Tibial nerve (tissue), 4 donors: ENCODE data around the gene OOEP. TPM values are rescaled to one million over a fixed set of nuclear protein-coding genes. Genes with fewer than 3 reads are reported as not detected.

ENCODE experiments used
- DNase-seq, 2 donors: peaks; one replicate each; pipeline ENCODE4 v3.0.0-alpha.2; 2019; ENCODE audit warnings: low spot score in 2 of 2
- H3K27ac ChIP-seq, 4 donors: fragments of 200-600 bp; sonication (generic) in 3 of 4; one replicate each; pipeline ENCODE4 v1.5.1; 2017 to 2019; ENCODE audit warnings: mild to moderate bottlenecking in 1 of 4
- H3K27me3 ChIP-seq, 2 donors: fragments of 200-600 bp; sonication (generic) in 1 of 2; one replicate each; pipeline versions ENCODE4 v1.5.1 to v1.6.0; 2017 to 2019
- H3K36me3 ChIP-seq, 3 donors: fragments of 200-600 bp; sonication (generic); one replicate each; pipeline ENCODE4 v1.5.1; 2018 to 2019
- H3K4me1 ChIP-seq, 4 donors: fragments of 200-600 bp; sonication (generic) in 3 of 4; one replicate each; pipeline ENCODE4 v1.5.1; 2017 to 2019
- H3K4me3 ChIP-seq, 4 donors: fragments of 200-600 bp; sonication (generic) in 3 of 4; one replicate each; pipeline ENCODE4 v1.5.1; 2017 to 2019; ENCODE audit warnings: mild to moderate bottlenecking in 1 of 4, moderate library complexity in 1 of 4
- H3K9me3 ChIP-seq, 4 donors: fragments of 200-600 bp; sonication (generic) in 3 of 4; one replicate each; pipeline ENCODE4 v1.5.1; 2017 to 2019
- CTCF ChIP-seq, 5 experiments: fragments of 200-600 bp in 3 of 5; fragments of 450-650 bp in 2 of 5; sonication (generic) in 3 of 5; IDR thresholded peaks; one replicate each; pipeline ENCODE4 v1.5.1; 2016 to 2019; ENCODE audit warnings: antibody characterized with exemption in 5 of 5, mild to moderate bottlenecking in 3 of 5, moderate library complexity in 2 of 5
- EP300 ChIP-seq, 2 donors: sonication (generic); formaldehyde crosslinking; IDR thresholded peaks; one replicate each; pipeline ENCODE4 v1.6.1; 2017; ENCODE audit warnings: antibody characterized with exemption in 2 of 2, mild to moderate bottlenecking in 1 of 2
- POLR2A ChIP-seq, 2 donors: fragments of 450-650 bp; IDR thresholded peaks; one replicate each; pipeline ENCODE4 v1.6.1; 2017; ENCODE audit warnings: antibody characterized with exemption in 2 of 2, mild to moderate bottlenecking in 2 of 2, moderate library complexity in 2 of 2
- WGBS, 2 donors: methylation state at CpG; one replicate each; pipeline ENCODE4 v1.1.5; 2018; 5-methylcytosine and 5-hydroxymethylcytosine counted together
- total RNA-seq, 4 donors: library from RNA; depleted of rRNA; stranded (reverse); fragments of >200 nt; gene quantifications; one replicate each; pipeline ENCODE4 v1.1.0, GENCODE V29; 2016

OOEP gene
- total RNA-seq, result not detected

- TF ChIP-seq EP300 (IDR thresholded peaks at IDR 0.05) (no peak), POLR2A (IDR thresholded peaks at IDR 0.05) (no peak), CTCF (IDR thresholded peaks at IDR 0.05) (no peak)
- Histone ChIP-seq H3K27me3 (no peaks in the 10 kb centered on the region), H3K4me3 (no peak within 1 kb of the TSS), H3K36me3 (no peaks in the 10 kb centered on the region), H3K9me3 (peaks cover 0 to 33% (median 0%) of the 10 kb centered on the region in 4 donors), H3K27ac (no peak within 1 kb of the TSS), H3K4me1 (no peaks in the 10 kb centered on the region)
- no peak for DNase-seq
- WGBS, 2 donors, result 92 to 97% methylated on average over 36 of the region's 36 CpGs
Observed at GRCh38 chr6:73369563-73369962, at the start of gene OOEP. TSS of gene OOEP (minus strand) at chr6:73369897. CDS start at chr6:73369792, 105 bp downstream.

DNA sequence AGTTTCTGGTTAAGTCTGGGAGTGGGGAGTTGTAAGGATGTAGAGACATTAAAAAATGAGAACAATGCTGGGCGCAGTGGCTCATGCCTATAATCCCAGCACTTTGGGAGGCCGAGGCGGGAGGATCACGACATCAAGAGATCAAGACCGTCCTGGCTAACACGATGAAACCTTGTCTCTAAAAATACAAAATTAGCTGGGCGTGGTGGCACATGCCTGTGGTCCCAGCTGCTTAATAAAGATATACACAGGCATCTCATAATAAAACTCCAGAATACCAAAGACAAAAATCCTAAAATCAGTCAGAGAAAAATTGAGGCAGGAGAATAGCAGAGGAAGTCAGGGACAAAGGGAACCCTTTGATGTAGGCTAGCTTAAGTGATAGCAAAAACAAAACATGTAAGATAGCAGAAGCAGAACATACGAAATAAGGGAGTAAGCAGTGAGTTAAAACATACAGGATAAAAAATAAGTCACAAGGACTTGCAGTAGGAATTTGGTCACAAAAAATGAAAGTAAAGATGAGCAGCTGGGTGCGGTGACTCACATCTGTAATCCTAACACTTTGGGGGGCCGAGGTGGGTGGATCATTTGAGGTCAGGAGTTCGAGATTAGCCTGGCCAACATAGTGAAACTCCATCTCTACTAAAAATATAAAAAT lies 48.5 kb upstream of the OOEP start:
- no peak for DNase-seq
- H3K27me3 ChIP-seq, result no peaks in the 10 kb centered on the region
- TF ChIP-seq CTCF (IDR thresholded peaks at IDR 0.05) (no peak), POLR2A (IDR thresholded peaks at IDR 0.05) (no peak), EP300 (IDR thresholded peaks at IDR 0.05) (no peak)
- no peak overlapping the region for H3K27ac ChIP-seq
- 83 to 87% methylated on average over 11 of the region's 11 CpGs for WGBS, 2 donors
- no peaks in the 10 kb centered on the region for H3K9me3 ChIP-seq
- peaks cover 0 to 59% (median 0%) of the 10 kb centered on the region in 3 donors for H3K36me3 ChIP-seq
- no peaks in the 10 kb centered on the region for H3K4me1 ChIP-seq
- no peak overlapping the region for H3K4me3 ChIP-seq

DNA sequence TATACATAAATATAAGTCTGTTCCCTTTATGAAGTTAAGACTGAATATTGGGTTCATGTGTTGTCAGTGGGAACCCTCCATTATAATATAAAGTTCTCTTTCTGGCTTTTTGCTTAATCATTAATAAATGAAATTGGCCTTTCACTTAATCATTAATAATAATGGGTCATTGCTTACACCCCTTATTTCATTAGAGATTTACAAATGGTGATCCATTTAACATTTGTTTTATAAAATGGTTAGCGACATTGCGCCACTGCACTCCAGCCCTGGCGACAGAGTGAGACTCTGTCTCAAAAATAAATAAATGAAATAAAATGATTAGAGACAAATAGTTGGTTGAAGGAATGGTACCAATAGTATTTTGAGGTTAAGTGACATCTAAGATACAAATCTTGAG lies 43.4 kb upstream of the OOEP start:
- no peaks in the 10 kb centered on the region for H3K9me3 ChIP-seq
- no peak for TF ChIP-seq POLR2A (IDR thresholded peaks at IDR 0.05)
- no peak for TF ChIP-seq EP300 (IDR thresholded peaks at IDR 0.05)
- TF ChIP-seq CTCF (IDR thresholded peaks at IDR 0.05), result no peak
- H3K4me3 ChIP-seq, result no peak overlapping the region
- H3K36me3 ChIP-seq, result peaks cover 0 to 19% (median 0%) of the 10 kb centered on the region in 3 donors
- H3K4me1 ChIP-seq, result no peaks in the 10 kb centered on the region
- no peak for DNase-seq
- H3K27me3 ChIP-seq, result no peaks in the 10 kb centered on the region
- no peak overlapping the region for H3K27ac ChIP-seq
- WGBS, 2 donors, result 79 to 81% methylated on average over 3 of the region's 3 CpGs

DNA sequence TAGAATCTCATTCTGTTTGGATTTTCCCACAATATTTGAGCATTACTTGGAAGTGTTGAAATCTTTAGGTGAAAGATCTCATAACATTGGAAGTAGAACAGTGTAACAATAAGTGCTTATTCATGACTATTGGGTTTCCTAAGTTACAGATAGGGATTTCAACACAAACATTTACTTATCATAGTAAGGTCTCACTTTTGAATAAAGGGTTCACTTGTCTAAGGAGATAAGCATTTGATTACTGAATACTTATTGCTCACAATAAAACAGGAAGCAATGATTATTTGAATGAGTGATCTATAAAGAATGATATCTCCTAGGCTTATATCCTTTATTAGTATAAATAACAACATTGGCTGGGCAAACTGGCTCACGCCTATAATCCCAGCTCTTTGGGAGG lies 39.7 kb upstream of the OOEP start:
- H3K27me3 ChIP-seq, result no peaks in the 10 kb centered on the region
- H3K4me1 ChIP-seq, result no peaks in the 10 kb centered on the region
- no peaks in the 10 kb centered on the region for H3K9me3 ChIP-seq
- no peak for TF ChIP-seq CTCF (IDR thresholded peaks at IDR 0.05)
- no peak for TF ChIP-seq POLR2A (IDR thresholded peaks at IDR 0.05)
- no peak for TF ChIP-seq EP300 (IDR thresholded peaks at IDR 0.05)
- H3K4me3 ChIP-seq, result no peak overlapping the region
- WGBS, 2 donors, result 81 to 86% methylated on average over 1 of the region's 1 CpG
- no peak for DNase-seq
- H3K36me3 ChIP-seq, result peaks cover 0 to 3% (median 0%) of the 10 kb centered on the region in 3 donors
- H3K27ac ChIP-seq, result no peak overlapping the region

- Histone ChIP-seq H3K27me3 (no peaks in the 10 kb centered on the region), H3K4me1 (no peaks in the 10 kb centered on the region), H3K9me3 (no peaks in the 10 kb centered on the region), H3K27ac (no peak overlapping the region), H3K36me3 (no peaks in the 10 kb centered on the region), H3K4me3 (no peak overlapping the region)
- TF ChIP-seq CTCF (IDR thresholded peaks at IDR 0.05), result no peak
- no peak for TF ChIP-seq POLR2A (IDR thresholded peaks at IDR 0.05)
- TF ChIP-seq EP300 (IDR thresholded peaks at IDR 0.05), result no peak
- no peak for DNase-seq
Observed at GRCh38 chr6:73400656-73401055, 31.0 kb upstream of the OOEP start.
